Esophagus muscularis mucosa (tissue), 3 donors: ENCODE data around the gene TMEM238.

Source experiments
- CTCF ChIP-seq, 3 experiments: fragments of 200-600 bp in 2 of 3; fragments of 450-650 bp in 1 of 3; sonication (generic) in 2 of 3; IDR thresholded peaks; one replicate each; pipeline ENCODE4 v1.5.1; 2017 to 2019; ENCODE audit warnings: antibody characterized with exemption in 3 of 3, mild to moderate bottlenecking in 2 of 3, moderate library complexity in 1 of 3
- POLR2A ChIP-seq: fragments of 450-650 bp; IDR thresholded peaks from one replicate; pipeline ENCODE4 v1.6.1; 2017; ENCODE audit warnings: antibody characterized with exemption, moderate library complexity, mild to moderate bottlenecking, low read depth
- POLR2AphosphoS5 ChIP-seq, 2 donors: sonication (generic); formaldehyde crosslinking; IDR thresholded peaks; one replicate each; pipeline ENCODE4 v1.6.1; 2017; ENCODE audit warnings: antibody characterized with exemption in 2 of 2

- no peak for TF ChIP-seq CTCF (IDR thresholded peaks at IDR 0.05)
- no peak for TF ChIP-seq POLR2AphosphoS5 (IDR thresholded peaks at IDR 0.05)
- TF ChIP-seq POLR2A = no peak
These were observed 2.1 kb downstream of the TMEM238 start for GRCh38 chr19:55382013-55382412.
